ENCODE results near the gene TUBGCP4.
A peak's percentile ranks its signal among the peaks of the same experiment; 100 is the strongest.
"Not testable (repeated sequence)": the region's sequence is repeated elsewhere in the genome, so short reads cannot be mapped to it uniquely, and the experiment has no call there.

The TUBGCP4 gene
- total RNA-seq = 4.6 to 26.0 (median 10.8) reads per million in 18 experiments

GRCh38 chr15:43370975-43371974, at the start of gene TUBGCP4, which contains the start of gene ZSCAN29:
TSS of gene TUBGCP4 (plus strand) at chr15:43371101. CDS start at chr15:43371355, 254 bp downstream.
TSS of gene ZSCAN29 (minus strand) at chr15:43371043. CDS start at chr15:43369913, 1,130 bp downstream.
- DNase-seq = peak; percentile 80 to 87

GRCh38 chr15:43325039-43325684, 45.7 kb upstream of the TUBGCP4 start:
- DNase-seq = no peak

- peak in 1 of 2 donors; percentile 0 for DNase-seq
Observed at GRCh38 chr15:43329217-43329959, 41.5 kb upstream of the TUBGCP4 start.

- peak; percentile 93 for DNase-seq
Observed at GRCh38 chr15:43329960-43330779, 40.7 kb upstream of the TUBGCP4 start, which contains the start of gene LCMT2. TSS of gene LCMT2 (minus strand) at chr15:43330573. CDS start at chr15:43330489, 84 bp downstream.

- no peak for DNase-seq
Observed at GRCh38 chr15:43330780-43331087, 40.2 kb upstream of the TUBGCP4 start.

- DNase-seq = no peak
Observed at GRCh38 chr15:43346305-43346704, 24.6 kb upstream of the TUBGCP4 start.

GRCh38 chr15:43347114-43347513, 23.8 kb upstream of the TUBGCP4 start:
- DNase-seq = no peak

- no peak for DNase-seq
Observed at GRCh38 chr15:43352693-43353382, 18.1 kb upstream of the TUBGCP4 start.

- no peak for DNase-seq
Observed at GRCh38 chr15:43360821-43361220, 10.1 kb upstream of the TUBGCP4 start.

GRCh38 chr15:43361313-43361903, 9.5 kb upstream of the TUBGCP4 start:
- no peak for DNase-seq

- peak in 1 of 2 donors; percentile 5 for DNase-seq
Observed at GRCh38 chr15:43370310-43370974, 459 bp upstream of the TUBGCP4 start.

- peak in 1 of 2 donors; percentile 19 for DNase-seq
Observed at GRCh38 chr15:43376017-43376705, 5.3 kb downstream of the TUBGCP4 start.

- DNase-seq = no peak
Observed at GRCh38 chr15:43378601-43379000, 7.7 kb downstream of the TUBGCP4 start.

- DNase-seq = no peak
Observed at GRCh38 chr15:43382310-43382709, 11.4 kb downstream of the TUBGCP4 start.

- no peak for DNase-seq
Observed at GRCh38 chr15:43383070-43383469, 12.2 kb downstream of the TUBGCP4 start.

- DNase-seq = no peak
Observed at GRCh38 chr15:43390723-43391122, 19.8 kb downstream of the TUBGCP4 start.

- not testable (repeated sequence) for DNase-seq
Observed at GRCh38 chr15:43393592-43393991, 22.7 kb downstream of the TUBGCP4 start.

- no peak for DNase-seq
Observed at GRCh38 chr15:43402255-43402654, 31.4 kb downstream of the TUBGCP4 start.

- no peak for DNase-seq
Observed at GRCh38 chr15:43403616-43404015, 32.7 kb downstream of the TUBGCP4 start.

GRCh38 chr15:43404130-43404529, 33.2 kb downstream of the TUBGCP4 start:
- DNase-seq = no peak

Data from inflammatory macrophage (primary cell).